Neural progenitor cell (in vitro differentiated cells): ENCODE data around the gene ITPK1. TPM values are rescaled to one million over a fixed set of nuclear protein-coding genes. Genes with fewer than 3 reads are reported as not detected.

Source experiments
- DNase-seq: peaks from one replicate; pipeline ENCODE4 v3.0.0-alpha.2; 2016; ENCODE audit warnings: low spot score
- H2AFZ ChIP-seq: fragments of 200-600 bp; sonication (generic); replicated peaks from 2 replicates; pipeline ENCODE4 v1.6.1; 2016; ENCODE audit warnings: antibody characterized with exemption
- H3F3A ChIP-seq: fragments of 200-600 bp; sonication (generic); 2 replicates; pipeline ENCODE4 v1.6.1; 2016; ENCODE audit warnings: antibody characterized with exemption, low read depth
- H3K27ac ChIP-seq: fragments of 200-600 bp; sonication (generic); 2 replicates; pipeline ENCODE4 v1.5.1; 2016; ENCODE audit warnings: mild to moderate bottlenecking
- H3K27me3 ChIP-seq: fragments of 200-600 bp; sonication (generic); 2 replicates; pipeline ENCODE4 v1.6.1; 2016; ENCODE audit warnings: mild to moderate bottlenecking, moderate library complexity
- H3K36me3 ChIP-seq: fragments of 200-600 bp; sonication (generic); 2 replicates; pipeline ENCODE4 v1.5.1; 2016
- H3K4me1 ChIP-seq: fragments of 200-600 bp; sonication (generic); 2 replicates; pipeline ENCODE4 v1.6.1; 2016; ENCODE audit warnings: mixed run types
- H3K4me2 ChIP-seq: fragments of 200-600 bp; sonication (generic); 2 replicates; pipeline ENCODE4 v1.6.1; 2016
- H3K4me3 ChIP-seq: fragments of 200-600 bp; sonication (generic); 2 replicates; pipeline ENCODE4 v1.5.1; 2016
- H3K79me2 ChIP-seq: fragments of 200-600 bp; sonication (generic); 2 replicates; pipeline ENCODE4 v1.6.1; 2016; ENCODE audit warnings: low read depth
- H3K9ac ChIP-seq: fragments of 200-600 bp; sonication (generic); 2 replicates; pipeline ENCODE4 v1.6.1; 2016
- H3K9me3 ChIP-seq: fragments of 200-600 bp; sonication (generic); 2 replicates; pipeline ENCODE4 v1.5.1; 2016; ENCODE audit warnings: low read depth
- H4K20me1 ChIP-seq: fragments of 200-600 bp; sonication (generic); 2 replicates; pipeline ENCODE4 v1.6.1; 2016; ENCODE audit warnings: low read depth
- H3K27ac Mint-ChIP-seq: 3 replicates; pipeline ENCODE4 v1.8.0; 2021; ENCODE audit warnings: mixed read lengths
- H3K27me3 Mint-ChIP-seq: 2 replicates; pipeline ENCODE4 v1.8.0; 2022; ENCODE audit warnings: low read depth, mild to moderate bottlenecking, inconsistent platforms, moderate library complexity, mixed read lengths; ENCODE audit not compliant: insufficient read depth
- H3K36me3 Mint-ChIP-seq: 3 replicates; pipeline ENCODE4 v1.8.0; 2021; ENCODE audit warnings: mixed read lengths
- H3K4me1 Mint-ChIP-seq: 3 replicates; pipeline ENCODE4 v1.8.0; 2021; ENCODE audit warnings: mixed read lengths
- H3K4me3 Mint-ChIP-seq: 3 replicates; pipeline ENCODE4 v1.8.0; 2021; ENCODE audit warnings: mild to moderate bottlenecking, moderate library complexity, mixed read lengths
- H3K9me3 Mint-ChIP-seq: 3 replicates; pipeline ENCODE4 v1.8.0; 2020; ENCODE audit warnings: mixed read lengths
- CTCF ChIP-seq: fragments of 200-600 bp; sonication (generic); IDR thresholded peaks from 2 replicates; pipeline ENCODE4 v1.5.1; 2017; ENCODE audit warnings: antibody characterized with exemption, mild to moderate bottlenecking
- EZH2 ChIP-seq: fragments of 200-600 bp; sonication (generic); IDR thresholded peaks from 2 replicates; pipeline ENCODE4 v1.6.1; 2017; ENCODE audit warnings: antibody characterized with exemption, mild to moderate bottlenecking, moderate library complexity
- EZH2phosphoT487 ChIP-seq: fragments of 200-600 bp; sonication (generic); IDR thresholded peaks from 2 replicates; pipeline ENCODE4 v1.6.1; 2017; ENCODE audit warnings: antibody characterized with exemption
- total RNA-seq: library from RNA; depleted of rRNA; stranded (reverse); fragments of >200 nt; gene quantifications from 2 replicates; pipeline ENCODE4 v1.2.3, GENCODE V29; 2015; ENCODE audit warnings: low replicate concordance

Gene ITPK1
- total RNA-seq, 1 donor from 2014 or later, result 25.8 TPM

- no peak for TF ChIP-seq EZH2
- no peak for TF ChIP-seq CTCF
- TF ChIP-seq EZH2phosphoT487, result no peak
- Histone ChIP-seq H3K27ac (no peak overlapping the region), H3K27me3 (no peaks in the 10 kb centered on the region), H3K4me1 (no peaks in the 10 kb centered on the region), H2AFZ (no peak overlapping the region), H3K9ac (no peak overlapping the region), H3K79me2 (no peaks in the 10 kb centered on the region), H3K36me3 (no peaks in the 10 kb centered on the region), H3K4me2 (no peak overlapping the region), H3F3A (no peaks in the 10 kb centered on the region), H3K4me3 (no peak overlapping the region), H4K20me1 (no peaks in the 10 kb centered on the region), H3K9me3 (no peaks in the 10 kb centered on the region)
- peaks cover 33% of the 10 kb centered on the region for H3K9me3 Mint-ChIP-seq
- H3K4me3 Mint-ChIP-seq, result no peak overlapping the region
- H3K4me1 Mint-ChIP-seq, result no peaks in the 10 kb centered on the region
- H3K36me3 Mint-ChIP-seq, result peaks cover 25% of the 10 kb centered on the region
- H3K27me3 Mint-ChIP-seq, result peaks cover 14% of the 10 kb centered on the region
- H3K27ac Mint-ChIP-seq, result no peak overlapping the region
- no peak for DNase-seq
These were observed 141.0 kb downstream of the ITPK1 start for GRCh38 chr14:92974541-92975345.

GRCh38 chr14:92973798-92974372, 141.8 kb downstream of the ITPK1 start:
- H3K27me3 Mint-ChIP-seq, result peaks cover 14% of the 10 kb centered on the region
- Histone ChIP-seq H3K9ac (no peak overlapping the region), H3F3A (no peaks in the 10 kb centered on the region), H3K27me3 (no peaks in the 10 kb centered on the region), H2AFZ (no peak overlapping the region), H3K4me1 (no peaks in the 10 kb centered on the region), H3K4me2 (no peak overlapping the region), H3K36me3 (no peaks in the 10 kb centered on the region), H4K20me1 (no peaks in the 10 kb centered on the region), H3K79me2 (no peaks in the 10 kb centered on the region), H3K4me3 (no peak overlapping the region), H3K9me3 (no peaks in the 10 kb centered on the region), H3K27ac (no peak overlapping the region)
- H3K4me1 Mint-ChIP-seq, result no peaks in the 10 kb centered on the region
- H3K9me3 Mint-ChIP-seq, result peaks cover 25% of the 10 kb centered on the region
- no peak for DNase-seq
- TF ChIP-seq EZH2phosphoT487 (no peak), CTCF (no peak), EZH2 (no peak)
- no peak overlapping the region for H3K27ac Mint-ChIP-seq
- H3K36me3 Mint-ChIP-seq, result peaks cover 17% of the 10 kb centered on the region
- no peak overlapping the region for H3K4me3 Mint-ChIP-seq

- Histone ChIP-seq H3K4me3 (no peak overlapping the region), H2AFZ (no peak overlapping the region)
- no peaks in the 10 kb centered on the region for H3K4me1 Mint-ChIP-seq
These were observed 142.4 kb downstream of the ITPK1 start for GRCh38 chr14:92973261-92973797.

More at GRCh38 chr14:92973261-92973797, 142.4 kb downstream of the ITPK1 start:
- H4K20me1 ChIP-seq, result no peaks in the 10 kb centered on the region
- no peak for TF ChIP-seq EZH2phosphoT487
- peak; percentile 85 for TF ChIP-seq CTCF
- TF ChIP-seq EZH2, result no peak
- H3K36me3 ChIP-seq, result no peaks in the 10 kb centered on the region
- no peak overlapping the region for H3K27ac Mint-ChIP-seq
- no peaks in the 10 kb centered on the region for H3K4me1 ChIP-seq
- no peaks in the 10 kb centered on the region for H3K27me3 ChIP-seq
- H3K27ac ChIP-seq, result no peak overlapping the region
- no peak overlapping the region for H3K9ac ChIP-seq
- H3K9me3 Mint-ChIP-seq, result peaks cover 20% of the 10 kb centered on the region
- peaks cover 17% of the 10 kb centered on the region for H3K36me3 Mint-ChIP-seq
- no peaks in the 10 kb centered on the region for H3K79me2 ChIP-seq
- H3F3A ChIP-seq, result no peaks in the 10 kb centered on the region
- no peak overlapping the region for H3K4me2 ChIP-seq
- H3K27me3 Mint-ChIP-seq, result peaks cover 14% of the 10 kb centered on the region
- H3K9me3 ChIP-seq, result no peaks in the 10 kb centered on the region
- peak; percentile 77 for DNase-seq
- no peak overlapping the region for H3K4me3 Mint-ChIP-seq
